Activated naive CD4-positive, alpha-beta T cell treated with anti-CD3 and anti-CD28 coated beads for 36 hours (primary cell): Measurements from ENCODE around the gene POU2F1. TPM values are rescaled to one million over a fixed set of nuclear protein-coding genes. Genes with fewer than 3 reads are reported as not detected.
"Not testable (repeated sequence)": the region's sequence is repeated elsewhere in the genome, so short reads cannot be mapped to it uniquely, and the experiment has no call there.

Experiments used
- CTCF ChIA-PET: fragments of 350-600 bp; sonication (Branson Sonifier 250); formaldehyde crosslinking; loops from one replicate; lab custom pipeline; 2021; ENCODE audit warnings: antibody characterized with exemption; lab: Charles Lee
- DNase-seq: peaks from one replicate; pipeline ENCODE4 v3.0.0-alpha.2; 2020
- H3K27ac Mint-ChIP-seq: one replicate; pipeline ENCODE4 v1.8.0; 2021; ENCODE audit warnings: mild to moderate bottlenecking, mixed read lengths
- H3K27me3 Mint-ChIP-seq: one replicate; pipeline ENCODE4 v1.8.0; 2021; ENCODE audit warnings: low read depth, mixed read lengths
- H3K36me3 Mint-ChIP-seq: one replicate; pipeline ENCODE4 v1.8.0; 2021; ENCODE audit warnings: low read depth, mixed read lengths
- H3K4me1 Mint-ChIP-seq: one replicate; pipeline ENCODE4 v1.8.0; 2021; ENCODE audit warnings: low read depth, mixed read lengths
- H3K4me3 Mint-ChIP-seq: one replicate; pipeline ENCODE4 v1.8.0; 2021; ENCODE audit warnings: mild to moderate bottlenecking, moderate library complexity, mixed read lengths
- H3K9me3 Mint-ChIP-seq: one replicate; pipeline ENCODE4 v1.8.0; 2021; ENCODE audit warnings: mixed read lengths
- intact Hi-C: fragments of 100-400 bp; cut with micrococcal nuclease; formaldehyde crosslinking; loops from one replicate; pipeline ENCODE4 v1.15.1; 2023
- total RNA-seq, 2 experiments: library from RNA; stranded (reverse); gene quantifications; one replicate each; pipeline ENCODE4 v1.2.3, GENCODE V29; 2021

The POU2F1 gene
- total RNA-seq, 2 experiments from 2014 or later: 17.6 to 19.4 TPM

GRCh38 chr1:167191958-167192357, 28.7 kb upstream of the POU2F1 start:
- CTCF ChIA-PET: no interaction called here
- H3K9me3 Mint-ChIP-seq: peaks cover 3% of the 10 kb centered on the region
- H3K4me1 Mint-ChIP-seq: no peaks in the 10 kb centered on the region
- peaks cover 1% of the 10 kb centered on the region for H3K36me3 Mint-ChIP-seq
- no peak overlapping the region for H3K4me3 Mint-ChIP-seq
- no peak for DNase-seq
- H3K27me3 Mint-ChIP-seq: no peaks in the 10 kb centered on the region
- H3K27ac Mint-ChIP-seq: no peak overlapping the region
- intact Hi-C loops: loop anchor here (5.0 kb wide), 1 partner anchor 45 kb away; no protein-coding TSS in a partner anchor

- Mint-ChIP-seq H3K4me1 (no peaks in the 10 kb centered on the region), H3K4me3 (no peak overlapping the region), H3K9me3 (peaks cover 3% of the 10 kb centered on the region), H3K27me3 (no peaks in the 10 kb centered on the region), H3K27ac (no peak overlapping the region), H3K36me3 (peaks cover 1% of the 10 kb centered on the region)
- CTCF ChIA-PET: interaction anchor here (1.2 kb wide), 1 partner anchor 26 kb away, joined by 3 read pairs; the partner anchor contains the start of gene POU2F1
- intact Hi-C loops: loop anchor here (5.0 kb wide), 1 partner anchor 47 kb away; no protein-coding TSS in a partner anchor
- no peak for DNase-seq
Observed at GRCh38 chr1:167194182-167194581, 26.5 kb upstream of the POU2F1 start.

GRCh38 chr1:167196166-167196565, 24.5 kb upstream of the POU2F1 start:
- Mint-ChIP-seq H3K9me3 (peaks cover 3% of the 10 kb centered on the region), H3K27ac (no peak overlapping the region), H3K27me3 (no peaks in the 10 kb centered on the region), H3K36me3 (peaks cover 1% of the 10 kb centered on the region), H3K4me3 (no peak overlapping the region), H3K4me1 (no peaks in the 10 kb centered on the region)
- intact Hi-C loops: no loop called here
- CTCF ChIA-PET: interaction anchor here (0.7 to 0.9 kb wide), 2 partner anchors 24 to 286 kb away, joined by 3 read pairs; partner anchors contain the start of gene POU2F1
- DNase-seq: no peak

GRCh38 chr1:167197236-167197635, 23.4 kb upstream of the POU2F1 start:
- intact Hi-C loops: no loop called here
- Mint-ChIP-seq H3K27me3 (no peaks in the 10 kb centered on the region), H3K9me3 (peaks cover 3% of the 10 kb centered on the region), H3K36me3 (peaks cover 1% of the 10 kb centered on the region), H3K4me3 (no peak overlapping the region), H3K4me1 (no peaks in the 10 kb centered on the region), H3K27ac (no peak overlapping the region)
- CTCF ChIA-PET: interaction anchor here (0.6 to 0.9 kb wide), 2 partner anchors 72 to 287 kb away, joined by 3 to 7 read pairs; no protein-coding TSS in a partner anchor
- DNase-seq: no peak

GRCh38 chr1:167197692-167198091, 23.0 kb upstream of the POU2F1 start:
- peaks cover 3% of the 10 kb centered on the region for H3K9me3 Mint-ChIP-seq
- no peaks in the 10 kb centered on the region for H3K27me3 Mint-ChIP-seq
- intact Hi-C loops: no loop called here
- H3K4me1 Mint-ChIP-seq: no peaks in the 10 kb centered on the region
- no peak overlapping the region for H3K4me3 Mint-ChIP-seq
- CTCF ChIA-PET: interaction anchor here (0.6 kb wide), 1 partner anchor 592 kb away, joined by 3 read pairs; no protein-coding TSS in a partner anchor
- no peak for DNase-seq
- H3K27ac Mint-ChIP-seq: no peak overlapping the region
- peaks cover 1% of the 10 kb centered on the region for H3K36me3 Mint-ChIP-seq

GRCh38 chr1:167198518-167199133, 22.1 kb upstream of the POU2F1 start:
- Mint-ChIP-seq H3K9me3 (peaks cover 3% of the 10 kb centered on the region), H3K36me3 (peaks cover 1% of the 10 kb centered on the region), H3K27ac (no peak overlapping the region), H3K4me3 (no peak overlapping the region), H3K27me3 (no peaks in the 10 kb centered on the region), H3K4me1 (no peaks in the 10 kb centered on the region)
- intact Hi-C loops: no loop called here
- no peak for DNase-seq
- CTCF ChIA-PET: no interaction called here

- H3K27ac Mint-ChIP-seq: no peak overlapping the region
- CTCF ChIA-PET: no interaction called here
Observed at GRCh38 chr1:167199656-167200055, 21.0 kb upstream of the POU2F1 start.

GRCh38 chr1:167200272-167200671, 20.4 kb upstream of the POU2F1 start:
- intact Hi-C loops: no loop called here
- no peaks in the 10 kb centered on the region for H3K4me1 Mint-ChIP-seq

More at GRCh38 chr1:167199656-167200055, 21.0 kb upstream of the POU2F1 start:
- H3K36me3 Mint-ChIP-seq: peaks cover under 1% of the 10 kb centered on the region
- intact Hi-C loops: no loop called here
- H3K4me1 Mint-ChIP-seq: no peaks in the 10 kb centered on the region
- peaks cover 4% of the 10 kb centered on the region for H3K9me3 Mint-ChIP-seq
- H3K27me3 Mint-ChIP-seq: no peaks in the 10 kb centered on the region
- H3K4me3 Mint-ChIP-seq: no peak overlapping the region
- no peak for DNase-seq

GRCh38 chr1:167200749-167201148, 19.9 kb upstream of the POU2F1 start:
- H3K27me3 Mint-ChIP-seq: no peaks in the 10 kb centered on the region
- H3K4me3 Mint-ChIP-seq: no peak overlapping the region
- no peaks in the 10 kb centered on the region for H3K36me3 Mint-ChIP-seq
- no peak overlapping the region for H3K27ac Mint-ChIP-seq
- DNase-seq: no peak
- intact Hi-C loops: no loop called here
- no peaks in the 10 kb centered on the region for H3K4me1 Mint-ChIP-seq
- CTCF ChIA-PET: interaction anchor here (0.7 kb wide), 1 partner anchor 66 kb away, joined by 3 read pairs; no protein-coding TSS in a partner anchor
- peaks cover 3% of the 10 kb centered on the region for H3K9me3 Mint-ChIP-seq

More at GRCh38 chr1:167200272-167200671, 20.4 kb upstream of the POU2F1 start:
- Mint-ChIP-seq H3K27me3 (no peaks in the 10 kb centered on the region), H3K27ac (no peak overlapping the region), H3K4me3 (no peak overlapping the region), H3K9me3 (peaks cover 3% of the 10 kb centered on the region), H3K36me3 (no peaks in the 10 kb centered on the region)
- CTCF ChIA-PET: no interaction called here
- DNase-seq: no peak

- no peaks in the 10 kb centered on the region for H3K27me3 Mint-ChIP-seq
- no peaks in the 10 kb centered on the region for H3K4me1 Mint-ChIP-seq
- peaks cover 3% of the 10 kb centered on the region for H3K9me3 Mint-ChIP-seq
- H3K4me3 Mint-ChIP-seq: no peak overlapping the region
- intact Hi-C loops: no loop called here
- H3K36me3 Mint-ChIP-seq: no peaks in the 10 kb centered on the region
- CTCF ChIA-PET: no interaction called here
- no peak overlapping the region for H3K27ac Mint-ChIP-seq
- DNase-seq: no peak
Observed at GRCh38 chr1:167202049-167202448, 18.6 kb upstream of the POU2F1 start.

- intact Hi-C loops, H3K27me3 Mint-ChIP-seq, H3K36me3 Mint-ChIP-seq, H3K4me1 Mint-ChIP-seq, H3K4me3 Mint-ChIP-seq, DNase-seq, H3K27ac Mint-ChIP-seq: not testable (repeated sequence)
- peaks cover 21% of the 10 kb centered on the region for H3K9me3 Mint-ChIP-seq
- CTCF ChIA-PET: interaction anchor here (1.5 to 1.6 kb wide), 2 partner anchors 15 to 79 kb away, joined by 3 to 4 read pairs; partner anchors contain the start of gene POU2F1
Observed at GRCh38 chr1:167205306-167206050, 15.2 kb upstream of the POU2F1 start.

- peaks cover 8% of the 10 kb centered on the region for H3K4me1 Mint-ChIP-seq
- H3K36me3 Mint-ChIP-seq: peaks cover 2% of the 10 kb centered on the region
- no peaks in the 10 kb centered on the region for H3K27me3 Mint-ChIP-seq
- CTCF ChIA-PET: interaction anchor here (1.5 to 1.6 kb wide), 2 partner anchors 14 to 80 kb away, joined by 3 to 4 read pairs; partner anchors contain the start of gene POU2F1
- no peak overlapping the region for H3K27ac Mint-ChIP-seq
- DNase-seq: no peak
- intact Hi-C loops: no loop called here
- H3K4me3 Mint-ChIP-seq: no peak overlapping the region
- H3K9me3 Mint-ChIP-seq: peaks cover 21% of the 10 kb centered on the region
Observed at GRCh38 chr1:167206166-167206835, 14.4 kb upstream of the POU2F1 start.
